Smooth muscle cell (in vitro differentiated cells): ENCODE data around the gene RRAD. TPM values are rescaled to one million over a fixed set of nuclear protein-coding genes. Genes with fewer than 3 reads are reported as not detected.
"Not testable (repeated sequence)": the region's sequence is repeated elsewhere in the genome, so short reads cannot be mapped to it uniquely, and the experiment has no call there.

Experiments
- DNase-seq: peaks from one replicate; lab custom pipeline; 2025; ENCODE audit not compliant: unreplicated experiment; lab: John Stamatoyannopoulos, UW
- H2AFZ ChIP-seq: fragments of 200-600 bp; sonication (generic); 2 replicates; pipeline ENCODE4 v1.6.0; 2016; ENCODE audit warnings: antibody characterized with exemption, low read depth, mild to moderate bottlenecking
- H3F3A ChIP-seq: fragments of 200-600 bp; sonication (generic); 2 replicates; pipeline ENCODE4 v1.6.0; 2017; ENCODE audit warnings: antibody characterized with exemption, low read depth
- H3K27ac ChIP-seq: fragments of 200-600 bp; sonication (generic); 2 replicates; pipeline ENCODE4 v1.5.1; 2016; ENCODE audit warnings: low read depth, mild to moderate bottlenecking
- H3K27me3 ChIP-seq: fragments of 200-600 bp; sonication (generic); 2 replicates; pipeline ENCODE4 v1.6.1; 2016; ENCODE audit warnings: low read depth, mild to moderate bottlenecking
- H3K36me3 ChIP-seq: fragments of 200-600 bp; sonication (generic); 2 replicates; pipeline ENCODE4 v1.5.1; 2016; ENCODE audit warnings: low read depth
- H3K4me1 ChIP-seq: fragments of 200-600 bp; sonication (generic); 2 replicates; pipeline ENCODE4 v1.5.1; 2016; ENCODE audit warnings: low read depth
- H3K4me2 ChIP-seq: fragments of 200-600 bp; sonication (generic); 2 replicates; pipeline ENCODE4 v1.6.0; 2016; ENCODE audit warnings: mild to moderate bottlenecking
- H3K4me3 ChIP-seq: fragments of 200-600 bp; sonication (generic); 2 replicates; pipeline ENCODE4 v1.5.1; 2016; ENCODE audit warnings: mild to moderate bottlenecking
- H3K79me2 ChIP-seq: fragments of 200-600 bp; sonication (generic); 2 replicates; pipeline ENCODE4 v1.6.0; 2016; ENCODE audit warnings: low read depth, mild to moderate bottlenecking
- H3K9ac ChIP-seq: fragments of 200-600 bp; sonication (generic); 2 replicates; pipeline ENCODE4 v1.6.0; 2016; ENCODE audit warnings: low read depth
- H3K9me3 ChIP-seq: fragments of 200-600 bp; sonication (generic); replicated peaks from 2 replicates; pipeline ENCODE4 v1.5.1; 2016; ENCODE audit warnings: low read depth
- H4K20me1 ChIP-seq: fragments of 200-600 bp; sonication (generic); 2 replicates; pipeline ENCODE4 v1.6.0; 2016; ENCODE audit warnings: low read depth
- WGBS: methylation state at CpG from one replicate; pipeline ENCODE4 v1.1.7; 2016; ENCODE audit warnings: low lambda C conversion rate; 5-methylcytosine and 5-hydroxymethylcytosine counted together
- polyA plus RNA-seq: library from polyadenylated mRNA; unstranded; fragments of >200 nt; fragmentation: Nextera tagmentation; extraction: Ambion mirVana; gene quantifications from 2 replicates; pipeline ENCODE4 v1.2.1, GENCODE V29; 2016
- total RNA-seq: library from RNA; depleted of rRNA; stranded (reverse); fragments of >200 nt; gene quantifications from 2 replicates; pipeline ENCODE4 v1.2.3, GENCODE V29; 2014
- TF ChIP-seq, protein P1 (sequence below): fragments of 200-600 bp; sonication (generic); IDR thresholded peaks from 2 replicates; pipeline ENCODE4 v1.5.1; 2017; ENCODE audit warnings: borderline replicate concordance, mild to moderate bottlenecking, antibody characterized with exemption; ENCODE audit not compliant: insufficient read depth, poor library complexity, severe bottlenecking

Gene RRAD
- total and polyA plus RNA-seq, 2 experiments from 2014 or later = 7.6 to 27.5 TPM

GRCh38 chr16:66899310-66899944 is 25.9 kb downstream of the RRAD start:
- 88% methylated on average over 6 of the region's 6 CpGs for WGBS
- DNase-seq = no peak
- TF ChIP-seq, protein P1, sequence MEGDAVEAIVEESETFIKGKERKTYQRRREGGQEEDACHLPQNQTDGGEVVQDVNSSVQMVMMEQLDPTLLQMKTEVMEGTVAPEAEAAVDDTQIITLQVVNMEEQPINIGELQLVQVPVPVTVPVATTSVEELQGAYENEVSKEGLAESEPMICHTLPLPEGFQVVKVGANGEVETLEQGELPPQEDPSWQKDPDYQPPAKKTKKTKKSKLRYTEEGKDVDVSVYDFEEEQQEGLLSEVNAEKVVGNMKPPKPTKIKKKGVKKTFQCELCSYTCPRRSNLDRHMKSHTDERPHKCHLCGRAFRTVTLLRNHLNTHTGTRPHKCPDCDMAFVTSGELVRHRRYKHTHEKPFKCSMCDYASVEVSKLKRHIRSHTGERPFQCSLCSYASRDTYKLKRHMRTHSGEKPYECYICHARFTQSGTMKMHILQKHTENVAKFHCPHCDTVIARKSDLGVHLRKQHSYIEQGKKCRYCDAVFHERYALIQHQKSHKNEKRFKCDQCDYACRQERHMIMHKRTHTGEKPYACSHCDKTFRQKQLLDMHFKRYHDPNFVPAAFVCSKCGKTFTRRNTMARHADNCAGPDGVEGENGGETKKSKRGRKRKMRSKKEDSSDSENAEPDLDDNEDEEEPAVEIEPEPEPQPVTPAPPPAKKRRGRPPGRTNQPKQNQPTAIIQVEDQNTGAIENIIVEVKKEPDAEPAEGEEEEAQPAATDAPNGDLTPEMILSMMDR = no peak
- no peaks in the 10 kb centered on the region for H3K27me3 ChIP-seq
- H3K27ac ChIP-seq = peak overlapping the region; percentile 65
- peak overlapping the region; percentile 67 for H3K4me2 ChIP-seq
- H3F3A ChIP-seq = peaks cover 11% of the 10 kb centered on the region
- H3K9ac ChIP-seq = peak overlapping the region; percentile 54
- H3K9me3 ChIP-seq = no peaks in the 10 kb centered on the region
- no peaks in the 10 kb centered on the region for H3K4me1 ChIP-seq
- H2AFZ ChIP-seq = no peak overlapping the region
- no peaks in the 10 kb centered on the region for H3K36me3 ChIP-seq
- no peaks in the 10 kb centered on the region for H3K79me2 ChIP-seq
- no peaks in the 10 kb centered on the region for H4K20me1 ChIP-seq
- no peak overlapping the region for H3K4me3 ChIP-seq

DNA sequence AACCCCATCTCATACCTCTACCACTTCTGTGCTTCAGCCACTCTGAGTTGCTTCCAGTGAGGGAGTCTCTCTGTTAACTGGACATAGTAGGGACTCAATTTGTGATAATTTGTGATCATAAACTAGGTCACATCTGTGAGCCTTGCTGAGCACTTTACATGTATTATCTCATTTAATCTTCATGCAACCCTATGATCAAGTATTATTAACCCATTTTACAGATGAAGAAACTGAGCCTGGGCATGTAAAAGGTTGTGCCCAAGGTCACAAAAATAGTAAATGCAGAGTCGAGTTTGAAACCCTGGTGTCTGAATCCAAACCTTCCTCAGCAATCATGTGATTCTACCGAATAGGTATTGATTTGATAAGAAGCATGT is 26.4 kb downstream of the RRAD start:
- Histone ChIP-seq H3K27ac (peak overlapping the region; percentile 65), H3K4me2 (no peak overlapping the region), H3K4me1 (no peaks in the 10 kb centered on the region), H3K27me3 (no peaks in the 10 kb centered on the region), H4K20me1 (no peaks in the 10 kb centered on the region), H3F3A (peaks cover 11% of the 10 kb centered on the region), H3K36me3 (no peaks in the 10 kb centered on the region), H2AFZ (no peak overlapping the region), H3K4me3 (no peak overlapping the region), H3K9me3 (no peaks in the 10 kb centered on the region), H3K9ac (no peak overlapping the region), H3K79me2 (no peaks in the 10 kb centered on the region)
- TF ChIP-seq, protein P1 = no peak
- WGBS = 96% methylated on average over 2 of the region's 2 CpGs
- no peak for DNase-seq

DNA sequence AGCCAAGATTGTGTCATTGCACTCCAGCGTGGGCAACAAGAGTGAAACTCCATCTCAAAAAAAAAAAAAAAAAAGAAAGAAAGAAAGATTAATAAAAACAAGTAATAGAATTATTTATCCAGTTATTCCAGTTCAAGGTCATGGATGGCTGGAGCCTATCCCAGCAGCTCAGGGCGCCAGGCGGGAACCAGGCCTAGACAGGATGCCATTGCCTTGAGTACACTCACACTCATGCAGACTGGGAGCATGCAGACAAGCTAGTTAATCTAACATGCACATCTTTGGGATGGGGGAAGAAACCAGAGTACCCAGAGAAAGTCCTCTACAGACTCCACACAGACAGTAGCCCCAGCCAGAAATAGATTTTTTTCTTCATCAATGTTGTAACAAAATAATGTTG is 27.1 kb downstream of the RRAD start:
- peaks cover 11% of the 10 kb centered on the region for H3F3A ChIP-seq
- H3K4me1 ChIP-seq = no peaks in the 10 kb centered on the region
- 68% methylated on average over 3 of the region's 3 CpGs for WGBS
- H3K4me3 ChIP-seq = no peak overlapping the region
- H3K36me3 ChIP-seq = no peaks in the 10 kb centered on the region
- H3K9ac ChIP-seq = no peak overlapping the region
- no peak overlapping the region for H3K4me2 ChIP-seq
- DNase-seq = no peak
- TF ChIP-seq, protein P1 = no peak
- no peaks in the 10 kb centered on the region for H4K20me1 ChIP-seq
- no peaks in the 10 kb centered on the region for H3K27me3 ChIP-seq
- no peaks in the 10 kb centered on the region for H3K9me3 ChIP-seq
- no peak overlapping the region for H2AFZ ChIP-seq
- no peaks in the 10 kb centered on the region for H3K79me2 ChIP-seq
- H3K27ac ChIP-seq = peak overlapping the region; percentile 65

DNA sequence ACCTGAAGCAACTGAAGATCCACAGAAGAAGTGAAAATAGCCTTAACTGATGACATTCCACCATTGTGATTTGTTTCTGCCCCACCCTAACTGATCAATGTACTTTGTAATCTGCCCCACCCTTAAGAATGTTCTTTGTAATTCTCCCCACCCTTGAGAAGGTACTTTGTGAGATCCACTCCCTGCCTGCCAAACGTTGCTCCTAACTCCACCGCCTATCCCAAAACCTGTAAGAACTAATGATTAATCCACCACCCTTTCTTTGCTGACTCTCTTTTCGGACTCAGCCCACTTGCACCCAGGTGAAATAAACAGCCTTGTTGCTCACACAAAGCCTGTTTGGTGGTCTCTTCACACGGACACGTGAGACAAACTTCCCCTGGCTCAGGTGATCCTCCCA is 28.7 kb downstream of the RRAD start:
- H3K4me1 ChIP-seq, H3K9ac ChIP-seq, H3K4me2 ChIP-seq, H3K36me3 ChIP-seq, H3K4me3 ChIP-seq, H4K20me1 ChIP-seq, H3K27me3 ChIP-seq, H3K27ac ChIP-seq, H3K9me3 ChIP-seq, H2AFZ ChIP-seq, H3K79me2 ChIP-seq, DNase-seq: not testable (repeated sequence)
- peaks cover 11% of the 10 kb centered on the region for H3F3A ChIP-seq
- 79% methylated on average over 5 of the region's 5 CpGs for WGBS
